Liver (tissue), 9 donors: ENCODE measurements around the gene NUTF2. TPM values are rescaled to one million over a fixed set of nuclear protein-coding genes. Genes with fewer than 3 reads are reported as not detected.

Experiments
- DNase-seq: peaks from one replicate; pipeline ENCODE4 v3.0.0-alpha.2; 2017; ENCODE audit warnings: low spot score
- H3K27ac ChIP-seq, 2 donors: one replicate each; pipeline ENCODE4 v1.7.0; 2013; ENCODE audit warnings: inconsistent platforms in 2 of 2, low read length in 2 of 2, control low read depth in 1 of 2, low read depth in 1 of 2, mild to moderate bottlenecking in 1 of 2
- H3K27me3 ChIP-seq, 4 donors: one replicate each; pipeline versions ENCODE4 v1.6.1 to v1.7.0; 2013; ENCODE audit warnings: low read length in 3 of 4, inconsistent platforms in 1 of 4, mild to moderate bottlenecking in 1 of 4, moderate library complexity in 1 of 4; ENCODE audit not compliant: control insufficient read depth in 4 of 4, insufficient read depth in 4 of 4
- H3K36me3 ChIP-seq, 4 donors: one replicate each; pipeline versions ENCODE4 v1.6.1 to v1.7.0; 2013; ENCODE audit warnings: low read length in 3 of 4, mild to moderate bottlenecking in 3 of 4, low read depth in 1 of 4, moderate library complexity in 1 of 4; ENCODE audit not compliant: control insufficient read depth in 4 of 4, insufficient read depth in 3 of 4
- H3K4me1 ChIP-seq, 4 donors: one replicate each; pipeline versions ENCODE4 v1.6.1 to v1.7.0; 2013; ENCODE audit warnings: low read length in 3 of 4, mild to moderate bottlenecking in 3 of 4, moderate library complexity in 1 of 4; ENCODE audit not compliant: control insufficient read depth in 4 of 4, insufficient read depth in 4 of 4
- H3K4me3 ChIP-seq, 3 donors: one replicate each; pipeline versions ENCODE4 v1.6.1 to v1.7.0; 2013; ENCODE audit warnings: low read length in 3 of 3, control low read depth in 1 of 3, low read depth in 1 of 3, mild to moderate bottlenecking in 1 of 3
- H3K9ac ChIP-seq, 2 donors: one replicate each; pipeline ENCODE4 v1.7.0; 2013; ENCODE audit warnings: low read length in 2 of 2, mild to moderate bottlenecking in 2 of 2, moderate library complexity in 2 of 2, control low read depth in 1 of 2, low read depth in 1 of 2
- H3K9me3 ChIP-seq, 4 donors: one replicate each; pipeline versions ENCODE4 v1.6.1 to v1.7.0; 2013; ENCODE audit warnings: low read length in 3 of 4; ENCODE audit not compliant: control insufficient read depth in 4 of 4
- EGR1 ChIP-seq, 2 donors: IDR thresholded peaks; 2 replicates each; pipeline ENCODE4 v1.6.1; 2016 to 2018; ENCODE audit warnings: antibody characterized with exemption in 2 of 2, low read depth in 2 of 2
- FOXA1 ChIP-seq: IDR thresholded peaks from 2 replicates; pipeline ENCODE4 v1.6.1; 2016; ENCODE audit warnings: antibody characterized with exemption
- FOXA2 ChIP-seq: IDR thresholded peaks from 2 replicates; pipeline ENCODE4 v1.6.1; 2016; ENCODE audit warnings: antibody characterized with exemption
- GABPA ChIP-seq, 2 donors: IDR thresholded peaks in 1 of 2; conservative IDR thresholded peaks in 1 of 2; 2 replicates each; pipeline ENCODE4 v1.6.1; 2016; ENCODE audit warnings: antibody characterized with exemption in 2 of 2, mild to moderate bottlenecking in 1 of 2, moderate library complexity in 1 of 2
- HNF4A ChIP-seq, 2 donors: conservative IDR thresholded peaks; 2 replicates each; pipeline ENCODE4 v1.6.1; 2016; ENCODE audit warnings: antibody characterized with exemption in 2 of 2, mild to moderate bottlenecking in 2 of 2
- HNF4G ChIP-seq: IDR thresholded peaks from 2 replicates; pipeline ENCODE4 v1.6.1; 2016; ENCODE audit warnings: antibody characterized with exemption
- JUND ChIP-seq, 2 donors: IDR thresholded peaks; 2 replicates each; pipeline ENCODE4 v1.6.1; 2016; ENCODE audit warnings: antibody characterized with exemption in 2 of 2
- NR2F2 ChIP-seq: IDR thresholded peaks from 2 replicates; pipeline ENCODE4 v1.6.1; 2016; ENCODE audit warnings: antibody characterized with exemption
- RAD21 ChIP-seq, 2 donors: IDR thresholded peaks; 2 replicates each; pipeline ENCODE4 v1.6.1; 2016; ENCODE audit warnings: antibody characterized with exemption in 2 of 2, mild to moderate bottlenecking in 2 of 2
- RXRA ChIP-seq, 2 donors: IDR thresholded peaks; 2 replicates each; pipeline ENCODE4 v1.6.1; 2017 to 2018; ENCODE audit warnings: antibody characterized with exemption in 2 of 2, mild to moderate bottlenecking in 1 of 2
- SP1 ChIP-seq: IDR thresholded peaks from 2 replicates; pipeline ENCODE4 v1.6.1; 2018; ENCODE audit warnings: antibody characterized with exemption, mild to moderate bottlenecking
- TAF1 ChIP-seq: conservative IDR thresholded peaks from 2 replicates; pipeline ENCODE4 v1.6.1; 2016; ENCODE audit warnings: antibody characterized with exemption, mild to moderate bottlenecking
- YY1 ChIP-seq: IDR thresholded peaks from 2 replicates; pipeline ENCODE4 v1.6.1; 2016; ENCODE audit warnings: antibody characterized with exemption, mild to moderate bottlenecking
- WGBS: extraction: QIAGEN DNeasy Blood & Tissue Kit; methylation state at CpG from one replicate; pipeline ENCODE4 v1.1.7; 2013; 5-methylcytosine and 5-hydroxymethylcytosine counted together
- polyA plus RNA-seq, 2 donors: library from polyadenylated mRNA; stranded (reverse) in 1 of 2; unstranded in 1 of 2; fragments of 200-250 nt in 1 of 2; fragments of >200 nt in 1 of 2; fragmentation: Nextera tagmentation in 1 of 2; extraction: Ambion mirVana in 1 of 2; gene quantifications; one replicate each; pipeline versions ENCODE4 v1.2.1 to v1.2.3, GENCODE V29; 2013 to 2015
- total RNA-seq, 2 donors: library from RNA; depleted of rRNA; stranded (reverse); fragments of >200 nt; gene quantifications; one replicate each; pipeline ENCODE4 v1.2.3, GENCODE V29; 2014
- TF ChIP-seq, protein P1 (sequence below): IDR thresholded peaks from 2 replicates; pipeline ENCODE4 v1.6.1; 2016; ENCODE audit warnings: antibody characterized with exemption
- TF ChIP-seq, protein P2 (sequence below): IDR thresholded peaks from 2 replicates; pipeline ENCODE4 v1.6.1; 2016; ENCODE audit warnings: antibody characterized with exemption
- TF ChIP-seq, protein P3 (sequence below): IDR thresholded peaks from 2 replicates; pipeline ENCODE4 v1.6.1; 2016; ENCODE audit warnings: antibody characterized with exemption, mild to moderate bottlenecking
- TF ChIP-seq, protein P4 (sequence below): fragments of 150-350 bp; IDR thresholded peaks from 2 replicates; pipeline ENCODE4 v1.5.1; 2017; ENCODE audit warnings: improper control_type of control experiment, low read depth, low read length; ENCODE audit not compliant: missing input control
- TF ChIP-seq, protein P5 (sequence below): IDR thresholded peaks from 2 replicates; pipeline ENCODE4 v1.6.1; 2016; ENCODE audit warnings: antibody characterized with exemption
- donor health status: healthy.
- donor health status: healthy.
- donor health status: healthy.
- donor health status: healthy.
- donor health status: healthy.

NUTF2 gene
- total and polyA plus RNA-seq, 4 donors: 27.4 to 69.5 (median 54.8) TPM

DNA sequence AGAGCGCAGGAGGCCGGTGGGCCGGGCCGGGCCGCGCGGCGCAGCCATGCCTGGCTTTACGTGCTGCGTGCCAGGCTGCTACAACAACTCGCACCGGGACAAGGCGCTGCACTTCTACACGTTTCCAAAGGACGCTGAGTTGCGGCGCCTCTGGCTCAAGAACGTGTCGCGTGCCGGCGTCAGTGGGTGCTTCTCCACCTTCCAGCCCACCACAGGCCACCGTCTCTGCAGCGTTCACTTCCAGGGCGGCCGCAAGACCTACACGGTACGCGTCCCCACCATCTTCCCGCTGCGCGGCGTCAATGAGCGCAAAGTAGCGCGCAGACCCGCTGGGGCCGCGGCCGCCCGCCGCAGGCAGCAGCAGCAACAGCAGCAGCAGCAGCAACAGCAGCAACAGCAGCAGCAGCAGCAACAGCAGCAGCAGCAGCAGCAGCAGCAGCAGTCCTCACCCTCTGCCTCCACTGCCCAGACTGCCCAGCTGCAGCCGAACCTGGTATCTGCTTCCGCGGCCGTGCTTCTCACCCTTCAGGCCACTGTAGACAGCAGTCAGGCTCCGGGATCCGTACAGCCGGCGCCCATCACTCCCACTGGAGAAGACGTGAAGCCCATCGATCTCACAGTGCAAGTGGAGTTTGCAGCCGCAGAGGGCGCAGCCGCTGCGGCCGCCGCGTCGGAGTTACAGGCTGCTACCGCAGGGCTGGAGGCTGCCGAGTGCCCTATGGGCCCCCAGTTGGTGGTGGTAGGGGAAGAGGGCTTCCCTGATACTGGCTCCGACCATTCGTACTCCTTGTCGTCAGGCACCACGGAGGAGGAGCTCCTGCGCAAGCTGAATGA lies 4.0 kb upstream of the NUTF2 start:
- peak in 1 of 2 donors; percentile 30 for TF ChIP-seq RAD21 (IDR thresholded peaks at IDR 0.05)
- TF ChIP-seq EGR1 (IDR thresholded peaks at IDR 0.05; ENCODE audit: low read depth in 2 of 2): no peak
- peak; percentile 52 for DNase-seq
- Histone ChIP-seq H3K4me1 (peaks cover 7 to 44% (median 36%) of the 10 kb centered on the region in 4 donors), H3K27ac (peak overlapping the region; percentile 97 to 99), H3K36me3 (no peaks in the 10 kb centered on the region), H3K9me3 (no peaks in the 10 kb centered on the region), H3K9ac (peak overlapping the region; percentile 45 to 67), H3K4me3 (peak overlapping the region; percentile 60 to 89 (median 72)), H3K27me3 (no peaks in the 10 kb centered on the region)
- WGBS: 1% methylated on average over 67 of the region's 67 CpGs

DNA sequence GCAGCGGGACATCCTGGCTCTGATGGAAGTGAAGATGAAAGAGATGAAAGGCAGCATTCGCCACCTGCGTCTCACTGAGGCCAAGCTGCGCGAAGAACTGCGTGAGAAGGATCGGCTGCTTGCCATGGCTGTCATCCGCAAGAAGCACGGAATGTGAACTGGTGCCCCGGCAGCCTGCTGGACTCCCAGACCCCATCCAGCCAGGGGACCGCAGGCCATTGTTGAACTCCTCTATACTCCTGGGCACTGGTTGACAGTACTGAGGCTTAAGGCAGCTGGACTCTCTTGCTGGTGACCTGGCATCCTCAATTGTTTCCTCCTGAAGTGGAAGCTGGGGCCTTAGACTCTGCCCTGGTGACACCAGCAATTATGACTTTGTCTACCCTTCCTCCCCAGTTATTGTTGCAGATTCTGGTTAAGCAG lies 3.4 kb upstream of the NUTF2 start:
- 32% methylated on average over 11 of the region's 11 CpGs for WGBS
- peaks cover 14 to 50% (median 42%) of the 10 kb centered on the region in 4 donors for H3K4me1 ChIP-seq
- no peaks in the 10 kb centered on the region for H3K27me3 ChIP-seq
- peak overlapping the region; percentile 7 to 89 (median 60) for H3K4me3 ChIP-seq
- DNase-seq: no peak
- H3K9ac ChIP-seq: peak overlapping the region; percentile 13 to 45
- no peaks in the 10 kb centered on the region for H3K36me3 ChIP-seq
- H3K27ac ChIP-seq: peak overlapping the region; percentile 97 to 99
- no peaks in the 10 kb centered on the region for H3K9me3 ChIP-seq
- TF ChIP-seq YY1 (no peak), JUND (IDR thresholded peaks at IDR 0.05) (no peak), HNF4A (conservative IDR thresholded peaks at IDR 0.05) (no peak), GABPA (IDR thresholded peaks at IDR 0.05 in 1 of 2, conservative IDR thresholded peaks at IDR 0.05 in 1 of 2) (no peak), NR2F2 (no peak), FOXA2 (no peak), FOXA1 (no peak), SP1 (no peak), RAD21 (IDR thresholded peaks at IDR 0.05) (no peak), EGR1 (IDR thresholded peaks at IDR 0.05; ENCODE audit: low read depth in 2 of 2) (no peak), HNF4G (no peak), RXRA (IDR thresholded peaks at IDR 0.05) (no peak), TAF1 (no peak)
- TF ChIP-seq, protein P1, sequence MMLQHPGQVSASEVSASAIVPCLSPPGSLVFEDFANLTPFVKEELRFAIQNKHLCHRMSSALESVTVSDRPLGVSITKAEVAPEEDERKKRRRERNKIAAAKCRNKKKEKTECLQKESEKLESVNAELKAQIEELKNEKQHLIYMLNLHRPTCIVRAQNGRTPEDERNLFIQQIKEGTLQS: no peak
- TF ChIP-seq, protein P2, sequence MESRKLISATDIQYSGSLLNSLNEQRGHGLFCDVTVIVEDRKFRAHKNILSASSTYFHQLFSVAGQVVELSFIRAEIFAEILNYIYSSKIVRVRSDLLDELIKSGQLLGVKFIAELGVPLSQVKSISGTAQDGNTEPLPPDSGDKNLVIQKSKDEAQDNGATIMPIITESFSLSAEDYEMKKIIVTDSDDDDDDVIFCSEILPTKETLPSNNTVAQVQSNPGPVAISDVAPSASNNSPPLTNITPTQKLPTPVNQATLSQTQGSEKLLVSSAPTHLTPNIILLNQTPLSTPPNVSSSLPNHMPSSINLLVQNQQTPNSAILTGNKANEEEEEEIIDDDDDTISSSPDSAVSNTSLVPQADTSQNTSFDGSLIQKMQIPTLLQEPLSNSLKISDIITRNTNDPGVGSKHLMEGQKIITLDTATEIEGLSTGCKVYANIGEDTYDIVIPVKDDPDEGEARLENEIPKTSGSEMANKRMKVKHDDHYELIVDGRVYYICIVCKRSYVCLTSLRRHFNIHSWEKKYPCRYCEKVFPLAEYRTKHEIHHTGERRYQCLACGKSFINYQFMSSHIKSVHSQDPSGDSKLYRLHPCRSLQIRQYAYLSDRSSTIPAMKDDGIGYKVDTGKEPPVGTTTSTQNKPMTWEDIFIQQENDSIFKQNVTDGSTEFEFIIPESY: no peak
- TF ChIP-seq, protein P3, sequence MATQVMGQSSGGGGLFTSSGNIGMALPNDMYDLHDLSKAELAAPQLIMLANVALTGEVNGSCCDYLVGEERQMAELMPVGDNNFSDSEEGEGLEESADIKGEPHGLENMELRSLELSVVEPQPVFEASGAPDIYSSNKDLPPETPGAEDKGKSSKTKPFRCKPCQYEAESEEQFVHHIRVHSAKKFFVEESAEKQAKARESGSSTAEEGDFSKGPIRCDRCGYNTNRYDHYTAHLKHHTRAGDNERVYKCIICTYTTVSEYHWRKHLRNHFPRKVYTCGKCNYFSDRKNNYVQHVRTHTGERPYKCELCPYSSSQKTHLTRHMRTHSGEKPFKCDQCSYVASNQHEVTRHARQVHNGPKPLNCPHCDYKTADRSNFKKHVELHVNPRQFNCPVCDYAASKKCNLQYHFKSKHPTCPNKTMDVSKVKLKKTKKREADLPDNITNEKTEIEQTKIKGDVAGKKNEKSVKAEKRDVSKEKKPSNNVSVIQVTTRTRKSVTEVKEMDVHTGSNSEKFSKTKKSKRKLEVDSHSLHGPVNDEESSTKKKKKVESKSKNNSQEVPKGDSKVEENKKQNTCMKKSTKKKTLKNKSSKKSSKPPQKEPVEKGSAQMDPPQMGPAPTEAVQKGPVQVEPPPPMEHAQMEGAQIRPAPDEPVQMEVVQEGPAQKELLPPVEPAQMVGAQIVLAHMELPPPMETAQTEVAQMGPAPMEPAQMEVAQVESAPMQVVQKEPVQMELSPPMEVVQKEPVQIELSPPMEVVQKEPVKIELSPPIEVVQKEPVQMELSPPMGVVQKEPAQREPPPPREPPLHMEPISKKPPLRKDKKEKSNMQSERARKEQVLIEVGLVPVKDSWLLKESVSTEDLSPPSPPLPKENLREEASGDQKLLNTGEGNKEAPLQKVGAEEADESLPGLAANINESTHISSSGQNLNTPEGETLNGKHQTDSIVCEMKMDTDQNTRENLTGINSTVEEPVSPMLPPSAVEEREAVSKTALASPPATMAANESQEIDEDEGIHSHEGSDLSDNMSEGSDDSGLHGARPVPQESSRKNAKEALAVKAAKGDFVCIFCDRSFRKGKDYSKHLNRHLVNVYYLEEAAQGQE: no peak
- TF ChIP-seq, protein P4, sequence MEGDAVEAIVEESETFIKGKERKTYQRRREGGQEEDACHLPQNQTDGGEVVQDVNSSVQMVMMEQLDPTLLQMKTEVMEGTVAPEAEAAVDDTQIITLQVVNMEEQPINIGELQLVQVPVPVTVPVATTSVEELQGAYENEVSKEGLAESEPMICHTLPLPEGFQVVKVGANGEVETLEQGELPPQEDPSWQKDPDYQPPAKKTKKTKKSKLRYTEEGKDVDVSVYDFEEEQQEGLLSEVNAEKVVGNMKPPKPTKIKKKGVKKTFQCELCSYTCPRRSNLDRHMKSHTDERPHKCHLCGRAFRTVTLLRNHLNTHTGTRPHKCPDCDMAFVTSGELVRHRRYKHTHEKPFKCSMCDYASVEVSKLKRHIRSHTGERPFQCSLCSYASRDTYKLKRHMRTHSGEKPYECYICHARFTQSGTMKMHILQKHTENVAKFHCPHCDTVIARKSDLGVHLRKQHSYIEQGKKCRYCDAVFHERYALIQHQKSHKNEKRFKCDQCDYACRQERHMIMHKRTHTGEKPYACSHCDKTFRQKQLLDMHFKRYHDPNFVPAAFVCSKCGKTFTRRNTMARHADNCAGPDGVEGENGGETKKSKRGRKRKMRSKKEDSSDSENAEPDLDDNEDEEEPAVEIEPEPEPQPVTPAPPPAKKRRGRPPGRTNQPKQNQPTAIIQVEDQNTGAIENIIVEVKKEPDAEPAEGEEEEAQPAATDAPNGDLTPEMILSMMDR: no peak
- TF ChIP-seq, protein P5, sequence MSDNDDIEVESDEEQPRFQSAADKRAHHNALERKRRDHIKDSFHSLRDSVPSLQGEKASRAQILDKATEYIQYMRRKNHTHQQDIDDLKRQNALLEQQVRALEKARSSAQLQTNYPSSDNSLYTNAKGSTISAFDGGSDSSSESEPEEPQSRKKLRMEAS: no peak
